GM20431 (cell line): ENCODE data around the gene FURIN.

Source experiments
- in situ Hi-C: fragments of 300-500 bp; cut with MseI, MboI; formaldehyde crosslinking; loops from one replicate; pipeline ENCODE4 v1.15.0; 2020; ENCODE audit warnings: low sequenced_read_pairs; ENCODE audit not compliant: unreplicated experiment

Gene FURIN

DNA sequence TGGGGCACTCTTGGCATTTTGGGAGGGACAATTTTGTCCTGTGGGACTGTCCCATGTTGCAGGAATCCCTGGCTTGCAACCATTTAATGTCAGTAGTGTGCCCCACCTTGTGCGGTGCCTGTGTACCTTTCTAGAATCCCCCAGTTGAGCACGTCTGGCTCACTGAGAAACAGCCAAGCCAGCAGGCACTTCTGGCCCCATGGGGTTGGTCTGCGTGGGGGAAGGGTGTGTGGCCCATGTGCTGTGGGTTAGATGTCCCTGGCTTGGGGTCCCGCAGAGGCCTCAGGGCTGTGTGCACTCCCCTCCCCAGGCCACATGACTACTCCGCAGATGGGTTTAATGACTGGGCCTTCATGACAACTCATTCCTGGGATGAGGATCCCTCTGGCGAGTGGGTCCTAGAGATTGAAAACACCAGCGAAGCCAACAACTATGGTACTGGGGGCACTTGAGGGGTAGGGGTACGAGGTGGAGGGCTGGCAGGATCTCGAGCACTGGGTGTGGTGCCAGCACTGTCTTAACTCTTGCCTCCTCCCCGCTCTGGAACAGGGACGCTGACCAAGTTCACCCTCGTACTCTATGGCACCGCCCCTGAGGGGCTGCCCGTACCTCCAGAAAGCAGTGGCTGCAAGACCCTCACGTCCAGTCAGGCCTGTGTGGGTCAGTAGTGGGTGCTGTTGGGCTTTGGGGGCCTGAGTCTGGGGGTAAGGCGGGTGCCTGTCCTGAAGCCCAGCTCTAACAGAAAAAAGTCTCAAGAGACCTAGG, 12.2 kb downstream of the FURIN start:
- in situ Hi-C loops, result loop anchor here (25.0 kb wide), 1 partner anchor 543 kb away; no protein-coding TSS in a partner anchor

DNA sequence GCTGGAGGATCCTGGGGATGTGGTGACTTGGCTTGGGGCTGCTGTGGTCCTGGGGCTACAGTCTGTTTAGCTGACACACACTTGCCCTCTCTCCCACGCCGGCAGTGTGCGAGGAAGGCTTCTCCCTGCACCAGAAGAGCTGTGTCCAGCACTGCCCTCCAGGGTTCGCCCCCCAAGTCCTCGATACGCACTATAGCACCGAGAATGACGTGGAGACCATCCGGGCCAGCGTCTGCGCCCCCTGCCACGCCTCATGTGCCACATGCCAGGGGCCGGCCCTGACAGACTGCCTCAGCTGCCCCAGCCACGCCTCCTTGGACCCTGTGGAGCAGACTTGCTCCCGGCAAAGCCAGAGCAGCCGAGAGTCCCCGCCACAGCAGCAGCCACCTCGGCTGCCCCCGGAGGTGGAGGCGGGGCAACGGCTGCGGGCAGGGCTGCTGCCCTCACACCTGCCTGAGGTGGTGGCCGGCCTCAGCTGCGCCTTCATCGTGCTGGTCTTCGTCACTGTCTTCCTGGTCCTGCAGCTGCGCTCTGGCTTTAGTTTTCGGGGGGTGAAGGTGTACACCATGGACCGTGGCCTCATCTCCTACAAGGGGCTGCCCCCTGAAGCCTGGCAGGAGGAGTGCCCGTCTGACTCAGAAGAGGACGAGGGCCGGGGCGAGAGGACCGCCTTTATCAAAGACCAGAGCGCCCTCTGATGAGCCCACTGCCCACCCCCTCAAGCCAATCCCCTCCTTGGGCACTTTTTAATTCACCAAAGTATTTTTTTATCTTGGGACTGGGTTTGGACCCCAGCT, 13.0 kb downstream of the FURIN start:
- in situ Hi-C loops, result loop anchor here (25.0 kb wide), 1 partner anchor 544 kb away; no protein-coding TSS in a partner anchor

DNA sequence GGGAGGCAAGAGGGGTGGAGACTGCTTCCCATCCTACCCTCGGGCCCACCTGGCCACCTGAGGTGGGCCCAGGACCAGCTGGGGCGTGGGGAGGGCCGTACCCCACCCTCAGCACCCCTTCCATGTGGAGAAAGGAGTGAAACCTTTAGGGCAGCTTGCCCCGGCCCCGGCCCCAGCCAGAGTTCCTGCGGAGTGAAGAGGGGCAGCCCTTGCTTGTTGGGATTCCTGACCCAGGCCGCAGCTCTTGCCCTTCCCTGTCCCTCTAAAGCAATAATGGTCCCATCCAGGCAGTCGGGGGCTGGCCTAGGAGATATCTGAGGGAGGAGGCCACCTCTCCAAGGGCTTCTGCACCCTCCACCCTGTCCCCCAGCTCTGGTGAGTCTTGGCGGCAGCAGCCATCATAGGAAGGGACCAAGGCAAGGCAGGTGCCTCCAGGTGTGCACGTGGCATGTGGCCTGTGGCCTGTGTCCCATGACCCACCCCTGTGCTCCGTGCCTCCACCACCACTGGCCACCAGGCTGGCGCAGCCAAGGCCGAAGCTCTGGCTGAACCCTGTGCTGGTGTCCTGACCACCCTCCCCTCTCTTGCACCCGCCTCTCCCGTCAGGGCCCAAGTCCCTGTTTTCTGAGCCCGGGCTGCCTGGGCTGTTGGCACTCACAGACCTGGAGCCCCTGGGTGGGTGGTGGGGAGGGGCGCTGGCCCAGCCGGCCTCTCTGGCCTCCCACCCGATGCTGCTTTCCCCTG, 13.8 kb downstream of the FURIN start:
- in situ Hi-C loops, result loop anchor here (25.0 kb wide), 1 partner anchor 545 kb away; no protein-coding TSS in a partner anchor

DNA sequence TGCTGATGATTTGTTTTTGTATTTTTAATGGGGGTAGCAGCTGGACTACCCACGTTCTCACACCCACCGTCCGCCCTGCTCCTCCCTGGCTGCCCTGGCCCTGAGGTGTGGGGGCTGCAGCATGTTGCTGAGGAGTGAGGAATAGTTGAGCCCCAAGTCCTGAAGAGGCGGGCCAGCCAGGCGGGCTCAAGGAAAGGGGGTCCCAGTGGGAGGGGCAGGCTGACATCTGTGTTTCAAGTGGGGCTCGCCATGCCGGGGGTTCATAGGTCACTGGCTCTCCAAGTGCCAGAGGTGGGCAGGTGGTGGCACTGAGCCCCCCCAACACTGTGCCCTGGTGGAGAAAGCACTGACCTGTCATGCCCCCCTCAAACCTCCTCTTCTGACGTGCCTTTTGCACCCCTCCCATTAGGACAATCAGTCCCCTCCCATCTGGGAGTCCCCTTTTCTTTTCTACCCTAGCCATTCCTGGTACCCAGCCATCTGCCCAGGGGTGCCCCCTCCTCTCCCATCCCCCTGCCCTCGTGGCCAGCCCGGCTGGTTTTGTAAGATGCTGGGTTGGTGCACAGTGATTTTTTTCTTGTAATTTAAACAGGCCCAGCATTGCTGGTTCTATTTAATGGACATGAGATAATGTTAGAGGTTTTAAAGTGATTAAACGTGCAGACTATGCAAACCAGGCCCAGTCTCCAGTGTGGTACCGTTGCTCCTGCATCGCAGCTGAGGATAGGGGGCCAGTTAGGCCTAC, 14.6 kb downstream of the FURIN start:
- in situ Hi-C loops, result loop anchor here (25.0 kb wide), 1 partner anchor 546 kb away; no protein-coding TSS in a partner anchor

DNA sequence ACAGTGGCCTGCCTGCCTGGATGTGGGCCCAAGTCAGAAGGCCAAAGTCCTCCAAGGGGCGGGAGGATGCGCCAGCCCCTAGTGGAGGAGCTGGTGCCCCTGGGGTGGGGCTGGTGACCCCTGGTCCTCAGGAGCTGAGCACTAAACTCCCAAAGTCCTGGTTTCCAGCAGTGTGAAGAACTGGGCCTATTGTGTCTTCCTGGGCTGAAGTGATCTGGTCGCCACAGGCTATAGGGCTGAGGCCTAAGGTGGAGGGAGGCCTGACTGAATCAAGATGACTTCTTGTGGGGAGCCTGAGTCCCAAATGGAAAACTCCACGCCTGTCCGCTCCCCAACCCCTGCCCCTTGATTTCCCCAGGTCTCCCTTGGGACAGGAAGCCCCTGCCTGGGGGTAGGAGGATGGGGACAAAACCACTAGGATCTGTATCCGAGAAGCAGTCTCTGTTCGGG, 15.2 kb downstream of the FURIN start:
- in situ Hi-C loops, result loop anchor here (25.0 kb wide), 1 partner anchor 546 kb away; no protein-coding TSS in a partner anchor

DNA sequence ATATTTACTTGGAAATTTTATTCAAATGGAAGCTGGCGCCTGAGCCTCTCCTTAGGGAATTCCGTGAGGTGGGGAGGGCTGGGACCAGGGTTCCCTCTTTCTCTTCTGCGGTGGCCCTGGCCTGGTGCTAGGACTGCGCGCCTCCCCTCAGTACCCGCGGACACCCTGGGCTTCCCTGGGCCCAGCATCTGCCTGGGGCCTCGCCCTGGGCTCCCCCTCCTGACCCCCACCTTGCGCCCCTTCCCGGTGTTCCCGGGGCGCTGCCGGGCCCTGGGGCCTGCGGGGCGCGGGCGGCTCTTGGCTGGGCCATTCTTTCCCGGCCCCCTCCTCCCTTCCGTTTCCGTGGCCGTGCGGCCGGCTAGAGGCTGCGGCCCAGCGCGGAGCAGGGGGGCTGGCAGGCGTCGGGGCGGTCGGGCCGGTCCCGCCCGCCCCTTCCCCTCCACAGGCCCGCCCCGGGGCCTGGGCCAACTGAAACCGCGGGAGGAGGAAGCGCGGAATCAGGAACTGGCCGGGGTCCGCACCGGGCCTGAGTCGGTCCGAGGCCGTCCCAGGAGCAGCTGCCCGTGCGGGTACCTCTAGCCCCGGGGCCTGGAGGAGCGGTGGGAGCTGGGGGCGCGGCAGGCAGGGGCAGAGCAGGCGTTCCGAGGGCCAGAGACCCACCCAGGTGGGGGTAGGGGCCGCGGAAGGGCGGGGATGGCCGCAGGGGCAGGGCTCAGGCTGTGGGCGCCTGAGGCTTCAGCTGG, 15.8 kb downstream of the FURIN start, which contains the start of gene FES:
TSS of gene FES (plus strand) at position 529 of the 743 bp plus-strand sequence. CDS start 542 bp downstream, outside the sequence.
- in situ Hi-C loops, result loop anchor here (25.0 kb wide), 1 partner anchor 547 kb away; no protein-coding TSS in a partner anchor

DNA sequence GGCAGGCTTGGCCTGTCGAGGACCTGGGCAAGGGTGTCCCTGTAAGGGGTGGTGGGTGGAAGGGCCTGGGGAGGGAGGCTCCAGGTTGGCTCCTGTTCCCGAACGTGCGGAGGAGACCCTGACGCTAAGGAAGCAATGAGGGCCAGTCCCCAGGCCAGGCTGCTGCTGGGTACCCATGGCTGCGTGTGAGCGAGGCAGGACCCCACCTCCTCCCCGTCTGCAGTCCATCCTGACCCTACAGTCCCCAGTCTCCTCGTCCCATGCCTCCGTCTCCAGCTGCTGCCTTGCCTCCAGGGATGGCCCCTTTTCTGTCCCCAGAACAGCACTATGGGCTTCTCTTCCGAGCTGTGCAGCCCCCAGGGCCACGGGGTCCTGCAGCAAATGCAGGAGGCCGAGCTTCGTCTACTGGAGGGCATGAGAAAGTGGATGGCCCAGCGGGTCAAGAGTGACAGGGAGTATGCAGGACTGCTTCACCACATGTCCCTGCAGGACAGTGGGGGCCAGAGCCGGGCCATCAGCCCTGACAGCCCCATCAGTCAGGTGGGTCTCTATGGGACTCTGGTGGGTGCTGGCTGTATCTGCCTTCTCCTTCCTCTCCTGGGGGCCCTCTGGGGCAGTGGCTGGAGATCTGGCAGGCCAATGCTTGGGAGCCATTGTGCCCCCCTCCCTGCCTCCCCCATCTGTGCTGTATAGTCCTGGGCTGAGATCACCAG, 16.5 kb downstream of the FURIN start:
- in situ Hi-C loops, result loop anchor here (25.0 kb wide), 1 partner anchor 548 kb away; no protein-coding TSS in a partner anchor

DNA sequence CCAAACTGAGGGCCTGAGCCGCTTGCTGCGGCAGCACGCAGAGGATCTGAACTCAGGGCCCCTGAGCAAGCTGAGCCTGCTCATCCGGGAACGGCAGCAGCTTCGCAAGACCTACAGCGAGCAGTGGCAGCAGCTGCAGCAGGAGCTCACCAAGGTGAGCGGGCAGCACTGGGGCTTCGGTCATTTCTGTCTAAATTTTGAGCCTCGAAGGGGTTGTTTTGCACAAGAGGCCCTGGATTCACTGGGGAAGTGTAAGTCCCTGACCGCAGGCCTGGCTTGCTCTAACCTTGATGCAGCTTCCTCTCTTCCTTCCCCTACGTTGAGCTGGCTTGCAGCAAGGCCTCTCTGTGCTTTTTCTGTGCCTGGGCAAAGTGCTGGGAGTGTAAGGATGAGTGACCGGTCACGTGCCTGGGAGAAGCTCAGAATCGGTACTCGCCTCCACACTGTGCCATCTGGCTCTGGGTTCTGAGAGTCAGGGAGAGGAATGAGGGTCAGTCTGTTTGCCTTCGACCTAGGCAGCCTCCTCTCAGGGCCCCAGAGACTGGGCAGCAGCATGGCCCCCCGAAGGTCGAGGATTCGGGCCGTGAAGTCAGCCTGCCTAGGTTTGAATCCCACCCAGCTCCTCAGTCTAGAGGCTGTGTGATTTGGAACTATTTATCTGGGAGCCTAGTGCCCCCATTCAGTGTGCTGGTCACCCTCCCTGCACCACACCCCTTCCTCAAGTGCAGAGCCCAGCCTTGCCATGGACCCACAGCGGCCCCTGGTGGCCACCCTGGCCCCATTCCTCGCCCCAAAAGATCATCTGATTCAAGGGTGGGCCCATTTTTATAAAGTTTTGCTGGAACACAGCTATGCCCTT, 17.3 kb downstream of the FURIN start:
- in situ Hi-C loops, result loop anchor here (25.0 kb wide), 1 partner anchor 548 kb away; no protein-coding TSS in a partner anchor

DNA sequence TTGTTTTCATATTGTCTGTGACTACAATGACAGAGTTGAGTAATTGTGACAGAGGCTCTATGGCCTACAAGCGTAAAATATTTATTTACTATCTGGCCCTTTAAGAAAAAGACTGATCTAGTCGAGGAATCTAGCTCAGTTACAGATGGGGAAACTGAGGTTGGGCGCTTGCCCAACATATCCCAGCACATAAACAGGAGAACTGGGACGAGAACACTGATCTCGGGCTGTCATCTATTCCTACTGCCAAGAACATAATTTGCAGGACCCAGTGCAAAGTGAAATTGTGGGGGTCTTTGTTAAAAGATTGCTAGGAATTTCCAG, 17.9 kb downstream of the FURIN start:
- in situ Hi-C loops, result loop anchor here (25.0 kb wide), 1 partner anchor 549 kb away; no protein-coding TSS in a partner anchor

DNA sequence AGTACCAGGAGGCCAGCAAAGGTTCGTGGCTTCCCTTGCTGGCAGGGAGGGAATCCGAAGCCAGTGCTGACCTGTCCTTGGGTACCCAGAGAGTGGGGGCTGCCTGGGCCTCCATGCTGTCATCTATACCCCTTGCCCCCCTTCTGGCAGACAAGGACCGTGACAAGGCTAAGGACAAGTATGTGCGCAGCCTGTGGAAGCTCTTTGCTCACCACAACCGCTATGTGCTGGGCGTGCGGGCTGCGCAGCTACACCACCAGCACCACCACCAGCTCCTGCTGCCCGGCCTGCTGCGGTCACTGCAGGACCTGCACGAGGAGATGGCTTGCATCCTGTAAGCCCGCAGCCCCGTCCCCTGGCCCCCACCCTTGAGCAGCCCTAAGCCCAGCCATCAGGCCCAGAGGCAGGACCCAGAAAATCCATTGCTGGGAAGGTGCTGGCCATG, 18.7 kb downstream of the FURIN start:
- in situ Hi-C loops, result loop anchor here (25.0 kb wide), 1 partner anchor 550 kb away; no protein-coding TSS in a partner anchor

DNA sequence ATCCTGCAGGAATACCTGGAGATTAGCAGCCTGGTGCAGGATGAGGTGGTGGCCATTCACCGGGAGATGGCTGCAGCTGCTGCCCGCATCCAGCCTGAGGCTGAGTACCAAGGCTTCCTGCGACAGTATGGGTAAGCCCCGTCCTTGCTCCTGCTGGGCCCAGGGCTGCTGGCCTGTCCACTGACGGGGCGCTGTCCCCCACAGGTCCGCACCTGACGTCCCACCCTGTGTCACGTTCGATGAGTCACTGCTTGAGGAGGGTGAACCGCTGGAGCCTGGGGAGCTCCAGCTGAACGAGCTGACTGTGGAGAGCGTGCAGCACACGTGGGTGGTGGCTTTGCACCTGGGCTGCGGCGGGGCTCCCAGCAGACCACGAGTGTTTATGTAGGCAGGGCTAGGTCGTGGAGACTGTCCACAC, 20.9 kb downstream of the FURIN start:
- in situ Hi-C loops, result loop anchor here (25.0 kb wide), 1 partner anchor 552 kb away; no protein-coding TSS in a partner anchor

DNA sequence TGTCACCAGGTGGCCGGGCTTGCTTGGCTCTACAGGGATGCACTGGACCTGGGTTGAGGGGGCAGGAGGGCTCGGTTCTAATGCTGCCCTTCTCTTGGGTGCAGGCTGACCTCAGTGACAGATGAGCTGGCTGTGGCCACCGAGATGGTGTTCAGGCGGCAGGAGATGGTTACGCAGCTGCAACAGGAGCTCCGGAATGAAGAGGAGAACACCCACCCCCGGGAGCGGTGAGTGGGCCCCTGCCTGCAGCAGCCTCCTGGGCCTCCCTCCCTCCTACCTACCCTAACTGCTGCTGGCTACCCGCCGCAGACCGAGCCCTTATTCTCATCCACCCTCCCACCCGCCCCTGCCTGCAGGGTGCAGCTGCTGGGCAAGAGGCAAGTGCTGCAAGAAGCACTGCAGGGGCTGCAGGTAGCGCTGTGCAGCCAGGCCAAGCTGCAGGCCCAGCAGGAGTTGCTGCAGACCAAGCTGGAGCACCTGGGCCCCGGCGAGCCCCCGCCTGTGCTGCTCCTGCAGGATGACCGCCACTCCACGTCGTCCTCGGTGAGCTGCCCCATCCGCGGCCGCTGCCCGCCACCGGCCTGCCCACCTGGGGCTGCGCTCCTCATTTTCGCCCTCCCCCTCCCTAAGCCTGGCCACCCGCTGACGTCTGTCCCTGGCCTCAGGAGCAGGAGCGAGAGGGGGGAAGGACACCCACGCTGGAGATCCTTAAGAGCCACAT, 21.5 kb downstream of the FURIN start:
- in situ Hi-C loops, result loop anchor here (25.0 kb wide), 1 partner anchor 553 kb away; no protein-coding TSS in a partner anchor

DNA sequence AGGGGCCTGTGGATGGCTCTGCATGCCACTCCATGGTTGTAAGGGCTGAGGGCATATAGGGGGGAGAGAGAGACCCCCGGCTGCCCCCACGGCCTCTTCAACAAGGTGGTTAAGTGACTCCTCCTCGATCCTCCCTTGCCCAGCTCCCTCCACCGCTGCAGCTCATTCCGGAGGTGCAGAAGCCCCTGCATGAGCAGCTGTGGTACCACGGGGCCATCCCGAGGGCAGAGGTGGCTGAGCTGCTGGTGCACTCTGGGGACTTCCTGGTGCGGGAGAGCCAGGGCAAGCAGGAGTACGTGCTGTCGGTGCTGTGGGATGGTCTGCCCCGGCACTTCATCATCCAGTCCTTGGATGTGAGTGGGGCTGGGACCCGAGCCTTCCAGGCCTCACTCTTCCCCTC, 22.5 kb downstream of the FURIN start:
- in situ Hi-C loops, result loop anchor here (25.0 kb wide), 1 partner anchor 554 kb away; no protein-coding TSS in a partner anchor

DNA sequence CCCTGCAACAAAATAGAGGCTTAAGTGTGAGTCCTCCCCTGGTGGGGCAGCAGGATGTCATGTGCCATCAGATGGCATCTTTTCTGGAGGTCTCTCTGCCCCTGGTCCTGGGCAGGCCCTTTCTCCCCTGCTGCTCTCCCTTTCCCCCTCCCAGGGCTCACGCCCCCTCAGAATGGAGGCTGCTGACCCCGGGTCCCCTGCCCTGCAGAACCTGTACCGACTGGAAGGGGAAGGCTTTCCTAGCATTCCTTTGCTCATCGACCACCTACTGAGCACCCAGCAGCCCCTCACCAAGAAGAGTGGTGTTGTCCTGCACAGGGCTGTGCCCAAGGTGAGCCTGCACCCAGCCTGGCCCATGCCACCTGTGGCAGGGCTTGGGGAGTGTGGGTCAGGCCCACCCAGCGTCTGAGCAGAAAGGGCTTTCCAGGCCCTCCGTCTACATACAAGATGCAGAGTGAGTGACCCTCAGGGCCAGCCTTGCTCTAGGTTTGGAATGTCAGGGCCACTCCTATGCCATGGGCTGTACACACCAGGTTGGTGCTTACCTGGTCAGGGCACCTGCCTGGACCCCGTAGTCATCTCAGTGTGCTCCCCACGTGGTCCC, 23.1 kb downstream of the FURIN start:
- in situ Hi-C loops, result loop anchor here (25.0 kb wide), 1 partner anchor 554 kb away; no protein-coding TSS in a partner anchor

DNA sequence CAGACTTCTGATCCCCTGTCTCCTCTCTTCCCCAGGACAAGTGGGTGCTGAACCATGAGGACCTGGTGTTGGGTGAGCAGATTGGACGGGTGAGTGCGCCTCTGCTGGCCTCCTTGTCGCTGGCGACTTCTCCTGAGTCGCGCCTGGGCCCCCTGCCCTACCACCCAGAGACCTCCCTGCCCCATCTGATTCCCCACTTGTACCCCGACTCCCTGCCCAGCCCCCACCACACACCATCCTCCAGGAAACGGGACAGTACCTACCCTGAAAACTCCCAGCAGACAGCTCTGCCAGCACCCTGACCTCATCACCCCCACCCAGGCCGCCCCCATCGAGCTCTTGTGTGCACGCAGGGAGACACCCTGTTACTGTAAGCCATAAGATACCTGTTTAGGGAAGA, 23.6 kb downstream of the FURIN start:
- in situ Hi-C loops, result loop anchor here (25.0 kb wide), 1 partner anchor 555 kb away; no protein-coding TSS in a partner anchor
